GM10248 (cell line): Measurements from ENCODE around the gene POLE3.
"Not testable (repeated sequence)": the region's sequence is repeated elsewhere in the genome, so short reads cannot be mapped to it uniquely, and the experiment has no call there.

Experiments used
- CTCF ChIA-PET: fragments of 300-600 bp; sonication (Branson Sonifier 250); formaldehyde crosslinking; extraction: SDS; loops from one replicate; lab custom pipeline; 2021; ENCODE audit warnings: antibody characterized with exemption; lab: Yijun Ruan, JAX
- POLR2A ChIA-PET: fragments of 350-650 bp; sonication (Branson Sonifier 250); formaldehyde crosslinking; extraction: SDS; loops from one replicate; lab custom pipeline; 2020; ENCODE audit warnings: antibody characterized with exemption; lab: Yijun Ruan, JAX
- DNase-seq: peaks from one replicate; pipeline ENCODE4 v3.0.0; 2012; ENCODE audit errors: extremely low spot score
- CTCF ChIP-seq: IDR thresholded peaks from 2 replicates; pipeline ENCODE4 v1.5.1; 2012; ENCODE audit warnings: mild to moderate bottlenecking, low read depth; ENCODE audit errors: extremely low read depth, missing control alignments, control extremely low read depth

Gene POLE3

GRCh38 chr9:113406873-113407511 is 3.5 kb downstream of the POLE3 start:
- TF ChIP-seq CTCF, result peak; percentile 87
- ChIA-PET POLR2A (interaction anchor here (0.7 kb wide), 1 partner anchor 193 kb away, joined by 3 read pairs; no protein-coding TSS in a partner anchor), CTCF (interaction anchor here (0.8 to 11.7 kb wide), 14 partner anchors 9 to 249 kb away, joined by 3 to 102 read pairs (median 3); partner anchors contain the start of genes CDC26 and PRPF4)
- peak; percentile 56 for DNase-seq

- ChIA-PET CTCF (interaction anchor here (0.9 to 11.7 kb wide), 13 partner anchors 8 to 250 kb away, joined by 3 to 102 read pairs (median 3); partner anchors contain the start of genes CDC26, FKBP15 and PRPF4), POLR2A (interaction anchor here (0.7 kb wide), 1 partner anchor 194 kb away, joined by 3 read pairs; no protein-coding TSS in a partner anchor)
These were observed 4.1 kb downstream of the POLE3 start for GRCh38 chr9:113406353-113406752.

GRCh38 chr9:113403646-113404045 is 6.8 kb downstream of the POLE3 start:
- ChIA-PET CTCF (interaction anchor here (0.6 to 11.7 kb wide), 9 partner anchors 10 to 253 kb away, joined by 3 to 102 read pairs (median 3); partner anchors contain the start of genes CDC26 and PRPF4), POLR2A (interaction anchor here (0.6 kb wide), 1 partner anchor 183 kb away, joined by 3 read pairs; the partner anchor contains the start of genes FKBP15 and SLC31A1)
- no peak for DNase-seq
- no peak for TF ChIP-seq CTCF

More at GRCh38 chr9:113406353-113406752, 4.1 kb downstream of the POLE3 start:
- not testable (repeated sequence) for DNase-seq

- peak; percentile 100 for DNase-seq
- TF ChIP-seq CTCF, result peak; percentile 93
- ChIA-PET POLR2A (interaction anchor here (1.2 kb wide), 1 partner anchor 9 kb away, joined by 7 read pairs; the partner anchor contains the start of genes C9orf43 and POLE3), CTCF (interaction anchor here (0.5 to 11.7 kb wide), 36 partner anchors 8 to 289 kb away, joined by 3 to 102 read pairs (median 4); partner anchors contain the start of genes C9orf43, CDC26, POLE3 and PRPF4)
These were observed 9.3 kb downstream of the POLE3 start, which contains the start of gene ALAD for GRCh38 chr9:113401027-113401792. Gene ALAD, minus strand, starts transcription at chr9:113401284. Its CDS starts 7,725 bp downstream, at chr9:113393559.

GRCh38 chr9:113399646-113400200 is 10.8 kb downstream of the POLE3 start:
- POLR2A ChIA-PET, result no interaction called here

More at GRCh38 chr9:113399646-113400200, 10.8 kb downstream of the POLE3 start:
- CTCF ChIA-PET, result interaction anchor here (0.8 to 11.7 kb wide), 12 partner anchors 9 to 287 kb away, joined by 3 to 102 read pairs (median 4); partner anchors contain the start of genes C9orf43, CDC26, POLE3 and PRPF4
- TF ChIP-seq CTCF, result no peak
- DNase-seq, result no peak
